H1 (cell line): ENCODE data around the gene BCL11A. TPM values are rescaled to one million over a fixed set of nuclear protein-coding genes. Genes with fewer than 3 reads are reported as not detected.
A peak's percentile ranks its signal among the peaks of the same experiment; 100 is the strongest.

Experiments
- CBX5 ChIP-seq: fragments of 300-800, 300-1000 bp; sonication (generic); IDR thresholded peaks from 2 replicates; pipeline ENCODE4 v1.7.1; 2016; ENCODE audit warnings: antibody characterized with exemption, low read length, low read depth
- EP300 ChIP-seq, 2 experiments: IDR thresholded peaks; 1 replicate in 1 of 2; 2 replicates in 1 of 2; pipeline ENCODE4 v1.6.1; 2011 to 2012; ENCODE audit warnings: low read depth in 2 of 2, low read length in 2 of 2, mild to moderate bottlenecking in 2 of 2, borderline replicate concordance in 1 of 2, inconsistent platforms in 1 of 2, moderate library complexity in 1 of 2
- HDAC2 ChIP-seq, 2 experiments: fragments of 300-600 bp in 1 of 2; sonication (generic) in 1 of 2; IDR thresholded peaks; 2 replicates each; pipeline ENCODE4 v1.6.1; 2011 to 2012; ENCODE audit warnings: low read depth in 2 of 2, low read length in 2 of 2, mild to moderate bottlenecking in 2 of 2, moderate library complexity in 2 of 2, borderline replicate concordance in 1 of 2, inconsistent platforms in 1 of 2
- KDM5A ChIP-seq: fragments of 200-600 bp; IDR thresholded peaks from 2 replicates; pipeline ENCODE4 v1.7.1; 2012; ENCODE audit warnings: mild to moderate bottlenecking, low read length, inconsistent platforms, mixed read lengths
- NANOG ChIP-seq: IDR thresholded peaks from 2 replicates; pipeline ENCODE4 v1.6.1; 2011; ENCODE audit warnings: low read length, low read depth, mild to moderate bottlenecking, inconsistent platforms; ENCODE audit not compliant: insufficient read depth, poor library complexity, severe bottlenecking
- RBBP5 ChIP-seq: IDR thresholded peaks from 2 replicates; pipeline ENCODE4 v1.7.1; 2012; ENCODE audit warnings: low read depth, mild to moderate bottlenecking, inconsistent platforms, low read length, moderate library complexity, borderline replicate concordance
- SIN3A ChIP-seq, 2 experiments: IDR thresholded peaks in 1 of 2; conservative IDR thresholded peaks in 1 of 2; 2 replicates each; pipeline ENCODE4 v1.6.1; 2011 to 2012; ENCODE audit warnings: low read length in 2 of 2, improper control_type of control experiment in 1 of 2, low read depth in 1 of 2, mild to moderate bottlenecking in 1 of 2
- SP1 ChIP-seq: IDR thresholded peaks from 2 replicates; pipeline ENCODE4 v1.6.1; 2011; ENCODE audit warnings: low read depth, low read length
- TAF1 ChIP-seq: IDR thresholded peaks from 2 replicates; pipeline ENCODE4 v1.6.1; 2011; ENCODE audit warnings: mild to moderate bottlenecking, low read depth, low read length
- polyA plus RNA-seq, 7 experiments: library from polyadenylated mRNA; depleted of rRNA in 3 of 7; stranded (reverse) in 5 of 7; unstranded in 2 of 7; fragments of >200 nt in 5 of 7; fragments of 200-250 nt in 2 of 7; gene quantifications; 1 replicate in 5 of 7; 2 replicates in 1 of 7; 4 replicates in 1 of 7; pipeline versions ENCODE4 v1.2.1 to v1.2.3, GENCODE V29; 2011 to 2013; ENCODE audit warnings: missing spikeins in 2 of 7, mixed read lengths in 2 of 7
- total RNA-seq: library from RNA; stranded (reverse); fragmentation: NEBNext Ultra II Directional; extraction: Animal tissue kit (Norgen Biotek cat#: 25700); gene quantifications from 2 replicates; pipeline ENCODE4 v1.2.1, GENCODE V29; 2021
- TF ChIP-seq, protein P1 (sequence below): fragments of 300-600 bp; sonication (generic); IDR thresholded peaks from 2 replicates; pipeline ENCODE4 v1.7.1; 2012; ENCODE audit warnings: low read length, moderate library complexity, mild to moderate bottlenecking, inconsistent platforms; ENCODE audit not compliant: insufficient replicate concordance

The BCL11A gene
- total and polyA plus RNA-seq, 2 of the 8 experiments (the other 6 are each of a cell fraction or from before 2014, with no cell fraction given), result 11.9 to 59.3 TPM

GRCh38 chr2:60555783-60556139 lies 2.3 kb upstream of the BCL11A start (continued):
- TF ChIP-seq, protein P1, sequence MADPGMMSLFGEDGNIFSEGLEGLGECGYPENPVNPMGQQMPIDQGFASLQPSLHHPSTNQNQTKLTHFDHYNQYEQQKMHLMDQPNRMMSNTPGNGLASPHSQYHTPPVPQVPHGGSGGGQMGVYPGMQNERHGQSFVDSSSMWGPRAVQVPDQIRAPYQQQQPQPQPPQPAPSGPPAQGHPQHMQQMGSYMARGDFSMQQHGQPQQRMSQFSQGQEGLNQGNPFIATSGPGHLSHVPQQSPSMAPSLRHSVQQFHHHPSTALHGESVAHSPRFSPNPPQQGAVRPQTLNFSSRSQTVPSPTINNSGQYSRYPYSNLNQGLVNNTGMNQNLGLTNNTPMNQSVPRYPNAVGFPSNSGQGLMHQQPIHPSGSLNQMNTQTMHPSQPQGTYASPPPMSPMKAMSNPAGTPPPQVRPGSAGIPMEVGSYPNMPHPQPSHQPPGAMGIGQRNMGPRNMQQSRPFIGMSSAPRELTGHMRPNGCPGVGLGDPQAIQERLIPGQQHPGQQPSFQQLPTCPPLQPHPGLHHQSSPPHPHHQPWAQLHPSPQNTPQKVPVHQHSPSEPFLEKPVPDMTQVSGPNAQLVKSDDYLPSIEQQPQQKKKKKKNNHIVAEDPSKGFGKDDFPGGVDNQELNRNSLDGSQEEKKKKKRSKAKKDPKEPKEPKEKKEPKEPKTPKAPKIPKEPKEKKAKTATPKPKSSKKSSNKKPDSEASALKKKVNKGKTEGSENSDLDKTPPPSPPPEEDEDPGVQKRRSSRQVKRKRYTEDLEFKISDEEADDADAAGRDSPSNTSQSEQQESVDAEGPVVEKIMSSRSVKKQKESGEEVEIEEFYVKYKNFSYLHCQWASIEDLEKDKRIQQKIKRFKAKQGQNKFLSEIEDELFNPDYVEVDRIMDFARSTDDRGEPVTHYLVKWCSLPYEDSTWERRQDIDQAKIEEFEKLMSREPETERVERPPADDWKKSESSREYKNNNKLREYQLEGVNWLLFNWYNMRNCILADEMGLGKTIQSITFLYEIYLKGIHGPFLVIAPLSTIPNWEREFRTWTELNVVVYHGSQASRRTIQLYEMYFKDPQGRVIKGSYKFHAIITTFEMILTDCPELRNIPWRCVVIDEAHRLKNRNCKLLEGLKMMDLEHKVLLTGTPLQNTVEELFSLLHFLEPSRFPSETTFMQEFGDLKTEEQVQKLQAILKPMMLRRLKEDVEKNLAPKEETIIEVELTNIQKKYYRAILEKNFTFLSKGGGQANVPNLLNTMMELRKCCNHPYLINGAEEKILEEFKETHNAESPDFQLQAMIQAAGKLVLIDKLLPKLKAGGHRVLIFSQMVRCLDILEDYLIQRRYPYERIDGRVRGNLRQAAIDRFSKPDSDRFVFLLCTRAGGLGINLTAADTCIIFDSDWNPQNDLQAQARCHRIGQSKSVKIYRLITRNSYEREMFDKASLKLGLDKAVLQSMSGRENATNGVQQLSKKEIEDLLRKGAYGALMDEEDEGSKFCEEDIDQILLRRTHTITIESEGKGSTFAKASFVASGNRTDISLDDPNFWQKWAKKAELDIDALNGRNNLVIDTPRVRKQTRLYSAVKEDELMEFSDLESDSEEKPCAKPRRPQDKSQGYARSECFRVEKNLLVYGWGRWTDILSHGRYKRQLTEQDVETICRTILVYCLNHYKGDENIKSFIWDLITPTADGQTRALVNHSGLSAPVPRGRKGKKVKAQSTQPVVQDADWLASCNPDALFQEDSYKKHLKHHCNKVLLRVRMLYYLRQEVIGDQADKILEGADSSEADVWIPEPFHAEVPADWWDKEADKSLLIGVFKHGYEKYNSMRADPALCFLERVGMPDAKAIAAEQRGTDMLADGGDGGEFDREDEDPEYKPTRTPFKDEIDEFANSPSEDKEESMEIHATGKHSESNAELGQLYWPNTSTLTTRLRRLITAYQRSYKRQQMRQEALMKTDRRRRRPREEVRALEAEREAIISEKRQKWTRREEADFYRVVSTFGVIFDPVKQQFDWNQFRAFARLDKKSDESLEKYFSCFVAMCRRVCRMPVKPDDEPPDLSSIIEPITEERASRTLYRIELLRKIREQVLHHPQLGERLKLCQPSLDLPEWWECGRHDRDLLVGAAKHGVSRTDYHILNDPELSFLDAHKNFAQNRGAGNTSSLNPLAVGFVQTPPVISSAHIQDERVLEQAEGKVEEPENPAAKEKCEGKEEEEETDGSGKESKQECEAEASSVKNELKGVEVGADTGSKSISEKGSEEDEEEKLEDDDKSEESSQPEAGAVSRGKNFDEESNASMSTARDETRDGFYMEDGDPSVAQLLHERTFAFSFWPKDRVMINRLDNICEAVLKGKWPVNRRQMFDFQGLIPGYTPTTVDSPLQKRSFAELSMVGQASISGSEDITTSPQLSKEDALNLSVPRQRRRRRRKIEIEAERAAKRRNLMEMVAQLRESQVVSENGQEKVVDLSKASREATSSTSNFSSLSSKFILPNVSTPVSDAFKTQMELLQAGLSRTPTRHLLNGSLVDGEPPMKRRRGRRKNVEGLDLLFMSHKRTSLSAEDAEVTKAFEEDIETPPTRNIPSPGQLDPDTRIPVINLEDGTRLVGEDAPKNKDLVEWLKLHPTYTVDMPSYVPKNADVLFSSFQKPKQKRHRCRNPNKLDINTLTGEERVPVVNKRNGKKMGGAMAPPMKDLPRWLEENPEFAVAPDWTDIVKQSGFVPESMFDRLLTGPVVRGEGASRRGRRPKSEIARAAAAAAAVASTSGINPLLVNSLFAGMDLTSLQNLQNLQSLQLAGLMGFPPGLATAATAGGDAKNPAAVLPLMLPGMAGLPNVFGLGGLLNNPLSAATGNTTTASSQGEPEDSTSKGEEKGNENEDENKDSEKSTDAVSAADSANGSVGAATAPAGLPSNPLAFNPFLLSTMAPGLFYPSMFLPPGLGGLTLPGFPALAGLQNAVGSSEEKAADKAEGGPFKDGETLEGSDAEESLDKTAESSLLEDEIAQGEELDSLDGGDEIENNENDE, result peak; percentile 8
- peak; percentile 41 to 76; a peak in 2 of 4 replicates for TF ChIP-seq HDAC2 (IDR thresholded peaks at IDR 0.05; ENCODE audit: borderline replicate concordance in 1 of 2, low read depth in 2 of 2, low read length in 2 of 2)
- peak; percentile 59 for TF ChIP-seq SP1
- TF ChIP-seq CBX5, result no peak
- peak; percentile 45; the same call in 1 of the 2 replicates for TF ChIP-seq TAF1
- TF ChIP-seq EP300 (IDR thresholded peaks at IDR 0.05; ENCODE audit: borderline replicate concordance in 1 of 2, low read depth in 2 of 2, low read length in 2 of 2), result 0 out of 3 replicates have a peak, but pooled peaks of 1 of the 2 experiments have one; percentile 37
- no peak for TF ChIP-seq RBBP5
- TF ChIP-seq SIN3A (conservative IDR thresholded peaks at IDR 0.05 in 1 of 2, IDR thresholded peaks at IDR 0.05 in 1 of 2; ENCODE audit: low read depth in 1 of 2, low read length in 2 of 2), result 0 out of 4 replicates have a peak, but pooled peaks of 1 of the 2 experiments have one; percentile 38
- TF ChIP-seq KDM5A, result no peak
- no peak for TF ChIP-seq NANOG
